DMS53 treated with DMSO at 0.1 percent for 48 hours (cell line): ENCODE measurements around the gene ODAD2.
A peak's percentile ranks its signal among the peaks of the same experiment; 100 is the strongest.
"Not testable (repeated sequence)": the region's sequence is repeated elsewhere in the genome, so short reads cannot be mapped to it uniquely, and the experiment has no call there.

Experiments used
- DNase-seq: peaks from one replicate; lab custom pipeline; 2025; ENCODE audit not compliant: unreplicated experiment; lab: John Stamatoyannopoulos, UW

Gene ODAD2

DNA sequence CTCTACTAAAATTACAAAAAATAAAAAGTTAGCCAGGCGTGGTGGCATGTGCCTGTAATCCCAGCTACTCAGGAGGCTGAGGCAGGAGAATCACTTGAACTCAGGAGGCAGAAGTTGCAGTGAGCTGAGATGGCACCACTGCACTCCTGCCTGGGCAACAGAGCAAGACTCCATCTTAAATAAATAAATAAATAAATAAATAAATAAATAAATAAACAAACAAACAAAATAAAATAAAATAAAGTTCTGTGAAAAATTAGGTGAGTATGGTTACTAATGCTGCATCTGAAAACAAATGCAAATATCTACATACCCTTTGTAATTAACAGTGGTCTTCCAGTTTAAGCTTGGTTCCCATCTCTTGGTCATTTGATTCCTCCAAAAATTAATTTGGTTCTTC is 28.1 kb downstream of the ODAD2 start:
- not testable (repeated sequence) for DNase-seq

- not testable (repeated sequence) for DNase-seq
Observed at GRCh38 chr10:27969931-27970330, 28.9 kb downstream of the ODAD2 start.

- DNase-seq = no peak
Observed at GRCh38 chr10:27959093-27959715, 39.7 kb downstream of the ODAD2 start.

GRCh38 chr10:27958383-27958782 is 40.5 kb downstream of the ODAD2 start:
- not testable (repeated sequence) for DNase-seq

- DNase-seq = no peak
Observed at GRCh38 chr10:27950242-27950564, 48.7 kb downstream of the ODAD2 start.

DNA sequence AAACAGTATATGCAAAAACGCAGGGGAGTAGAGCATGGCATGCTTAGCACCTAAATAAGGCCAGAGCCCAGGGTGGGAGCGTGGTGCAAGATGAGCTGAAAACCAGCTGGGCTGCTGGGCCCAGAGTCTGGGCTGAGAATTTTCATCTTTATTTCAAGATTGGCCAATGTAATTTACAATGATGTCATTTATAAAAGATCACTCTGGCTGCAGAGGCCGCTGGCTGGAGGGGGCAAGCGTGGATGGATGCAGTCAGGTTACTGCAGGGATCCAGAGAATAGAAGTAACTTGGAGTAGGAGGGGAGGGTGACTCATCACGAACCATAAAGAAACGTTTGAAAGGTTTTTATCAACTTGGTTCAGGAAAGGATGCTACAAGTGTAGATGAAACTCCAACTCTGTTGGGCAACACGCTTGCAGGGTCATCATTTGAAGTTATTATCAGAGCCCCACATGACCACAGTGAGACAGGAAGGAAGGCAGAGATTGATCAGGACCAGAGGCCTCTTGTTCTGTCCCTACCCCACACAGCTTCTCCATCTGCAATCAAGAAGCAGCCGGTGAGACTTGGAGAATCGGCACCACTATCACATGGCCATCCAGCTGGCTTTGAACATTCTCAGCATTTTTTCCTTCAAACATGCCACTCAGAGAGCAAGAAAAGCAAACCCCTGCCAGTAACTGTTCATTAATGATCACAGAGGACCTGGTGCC is 49.2 kb downstream of the ODAD2 start:
- DNase-seq = no peak

GRCh38 chr10:27948186-27948585 is 50.7 kb downstream of the ODAD2 start:
- no peak for DNase-seq

- no peak for DNase-seq
Observed at GRCh38 chr10:27947540-27947939, 51.3 kb downstream of the ODAD2 start.

- DNase-seq = no peak
Observed at GRCh38 chr10:27944005-27944404, 54.9 kb downstream of the ODAD2 start.

DNA sequence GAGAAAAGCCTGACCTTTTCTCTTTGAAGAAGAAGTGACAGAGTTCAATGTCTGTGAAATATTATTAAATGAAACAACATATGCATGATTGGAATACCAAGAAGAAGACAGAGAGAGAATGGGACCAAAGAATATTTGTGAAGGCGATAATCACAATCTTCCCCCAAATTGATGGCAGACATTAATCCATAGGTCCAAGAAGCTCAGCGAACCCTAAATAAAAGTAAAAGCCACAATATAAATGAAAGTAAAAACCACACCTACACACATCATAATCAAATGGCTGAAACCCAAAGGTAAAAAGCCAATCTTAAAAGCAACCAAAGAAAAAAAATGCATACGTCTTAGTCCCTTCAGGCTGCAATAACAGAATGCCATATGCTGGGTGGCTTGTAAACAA is 84.0 kb downstream of the ODAD2 start:
- no peak for DNase-seq

DNA sequence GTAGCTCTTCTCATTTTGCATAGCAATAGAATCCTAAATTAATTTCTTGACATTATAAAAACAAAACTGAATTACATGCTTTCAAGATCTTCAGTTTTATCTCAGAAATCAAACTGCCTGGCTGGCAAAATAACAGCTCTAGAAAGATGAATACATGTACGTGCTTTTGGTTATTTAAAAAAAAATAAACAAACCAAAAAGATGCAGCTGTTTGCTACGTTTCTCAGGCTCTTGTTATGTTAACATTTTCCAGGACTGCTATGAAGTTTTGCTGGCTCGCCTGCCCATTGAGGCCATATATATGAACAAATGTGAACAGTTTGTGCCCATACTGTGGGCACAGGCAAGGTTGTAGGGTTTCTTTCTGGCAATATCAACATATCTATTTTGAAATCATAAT is 86.6 kb downstream of the ODAD2 start:
- no peak for DNase-seq

DNA sequence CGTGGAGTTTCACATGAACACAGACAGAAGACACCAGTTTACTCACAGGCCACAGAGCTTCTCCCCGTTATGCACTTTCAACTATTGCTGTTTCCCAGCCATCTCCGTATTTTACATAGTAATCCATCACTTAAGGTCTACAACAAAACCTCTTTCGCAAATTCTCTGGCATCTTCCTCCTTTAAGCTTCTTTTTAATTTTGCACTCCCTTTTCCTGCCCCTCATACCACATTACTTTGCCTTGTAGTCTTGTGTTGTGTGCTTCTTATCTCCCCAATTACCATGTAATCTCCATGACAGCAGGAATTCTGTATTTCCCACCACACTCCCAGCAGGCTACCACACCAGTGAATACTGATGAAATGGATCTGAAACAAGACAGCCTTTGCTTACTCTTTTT is 87.3 kb downstream of the ODAD2 start:
- DNase-seq = no peak

DNA sequence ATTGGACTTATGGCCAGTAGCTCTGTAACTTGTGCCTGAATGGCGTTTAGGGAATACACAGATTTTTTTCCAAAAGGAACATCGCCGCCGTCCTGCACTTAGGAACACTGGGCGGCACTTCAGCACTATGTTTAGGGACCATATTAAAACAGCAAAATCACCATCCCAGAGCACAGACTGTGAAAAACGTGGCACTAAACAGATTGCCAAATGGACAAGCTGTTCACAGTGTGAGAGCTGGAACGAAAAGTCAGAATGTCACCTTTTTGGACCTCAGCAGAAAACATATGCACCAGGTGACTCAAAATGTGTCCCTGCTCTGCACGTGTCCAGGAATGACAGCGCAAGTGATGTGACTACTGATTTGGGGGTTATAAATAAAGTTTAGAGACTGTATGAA is 87.9 kb downstream of the ODAD2 start:
- DNase-seq = no peak

DNA sequence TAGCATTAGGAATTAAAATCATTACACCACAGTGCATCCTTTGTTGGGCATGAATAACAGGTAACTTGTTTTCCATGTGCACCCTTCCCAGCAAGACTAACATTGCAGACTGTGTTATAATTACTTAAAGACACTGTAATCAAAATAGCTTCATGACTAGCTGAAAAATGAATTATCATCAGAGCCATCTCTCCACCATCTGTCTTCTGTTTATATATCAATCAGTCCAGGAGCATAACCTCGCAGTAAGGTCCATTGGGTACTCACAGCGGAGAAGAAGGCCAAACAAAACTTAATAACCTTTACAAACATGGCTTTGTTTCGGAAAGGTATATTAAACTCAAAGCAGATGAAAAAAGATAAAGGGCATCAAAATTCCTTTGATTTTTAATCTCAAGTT is 90.6 kb downstream of the ODAD2 start:
- peak; percentile 53 for DNase-seq

- peak; percentile 44 for DNase-seq
Observed at GRCh38 chr10:27899485-27899884, 99.4 kb downstream of the ODAD2 start.

- no peak for DNase-seq
Observed at GRCh38 chr10:27899058-27899457, 99.8 kb downstream of the ODAD2 start.

DNA sequence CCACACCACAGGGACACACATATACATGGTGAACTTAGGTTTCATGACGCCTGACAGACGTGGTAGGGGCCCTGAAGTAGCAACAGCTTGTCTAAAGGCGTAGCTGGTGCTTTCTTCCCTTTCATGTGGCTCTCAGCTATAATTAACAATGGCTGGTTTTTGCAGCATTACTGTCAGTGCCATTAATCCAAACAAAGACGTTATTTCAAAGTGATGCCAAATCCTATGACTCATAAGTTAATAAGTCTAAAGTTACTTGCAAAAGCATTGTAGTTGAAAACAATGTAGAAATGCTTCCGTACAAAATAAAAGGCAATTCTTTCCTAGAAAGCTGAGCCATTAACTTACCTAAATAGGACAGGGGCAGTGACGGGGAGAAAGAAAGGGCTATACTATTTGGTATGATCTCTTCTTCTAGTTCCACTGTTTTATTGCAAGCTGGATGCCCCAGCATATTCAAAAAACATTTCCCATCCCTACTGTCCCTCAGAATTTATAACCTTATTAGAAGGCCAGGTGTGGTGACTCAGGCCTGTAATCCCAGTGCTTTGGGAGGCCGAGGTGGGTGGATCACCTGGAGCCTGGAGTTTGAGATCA is 105.4 kb downstream of the ODAD2 start:
- DNase-seq = no peak

GRCh38 chr10:27890971-27891370 is 107.9 kb downstream of the ODAD2 start:
- peak; percentile 40 for DNase-seq

DNA sequence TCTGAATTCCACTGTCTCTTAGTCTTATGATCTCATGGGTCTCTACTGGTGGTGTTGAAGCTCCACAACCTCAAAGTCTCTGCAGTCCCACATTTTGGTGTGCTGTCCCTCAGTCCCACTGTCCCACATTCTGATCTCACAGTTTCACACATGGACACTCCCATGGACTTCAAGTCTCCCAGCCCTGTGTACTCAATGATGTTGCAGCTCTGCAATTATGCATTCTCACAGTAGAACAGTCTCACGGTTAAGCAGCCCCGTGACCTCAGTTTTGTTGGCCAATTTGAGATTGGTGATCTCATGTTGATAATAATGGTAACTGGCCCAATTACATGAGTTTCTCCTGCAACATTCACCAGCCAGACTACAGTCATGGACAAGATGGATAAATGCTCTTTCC is 109.4 kb downstream of the ODAD2 start:
- DNase-seq = no peak

- no peak for DNase-seq
Observed at GRCh38 chr10:27884185-27884641, 114.7 kb downstream of the ODAD2 start.

DNA sequence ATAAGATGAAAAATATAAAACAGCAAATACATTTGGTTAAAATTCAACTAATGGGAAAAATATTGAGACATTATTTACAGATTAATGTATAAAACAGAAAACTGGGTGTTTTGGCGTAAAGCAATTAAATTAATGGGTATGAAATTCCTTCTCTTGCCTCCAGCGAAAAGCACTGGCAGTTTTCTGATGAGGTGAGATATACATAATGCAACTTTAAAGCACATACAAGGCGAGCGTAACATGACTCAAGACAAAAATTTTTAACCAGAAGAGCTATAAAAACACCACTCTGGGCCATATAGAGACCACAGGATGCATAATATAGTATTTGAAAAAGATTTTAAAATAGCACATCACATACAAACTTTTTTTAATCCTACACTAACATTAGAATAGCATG is 120.6 kb downstream of the ODAD2 start:
- DNase-seq = no peak

DNA sequence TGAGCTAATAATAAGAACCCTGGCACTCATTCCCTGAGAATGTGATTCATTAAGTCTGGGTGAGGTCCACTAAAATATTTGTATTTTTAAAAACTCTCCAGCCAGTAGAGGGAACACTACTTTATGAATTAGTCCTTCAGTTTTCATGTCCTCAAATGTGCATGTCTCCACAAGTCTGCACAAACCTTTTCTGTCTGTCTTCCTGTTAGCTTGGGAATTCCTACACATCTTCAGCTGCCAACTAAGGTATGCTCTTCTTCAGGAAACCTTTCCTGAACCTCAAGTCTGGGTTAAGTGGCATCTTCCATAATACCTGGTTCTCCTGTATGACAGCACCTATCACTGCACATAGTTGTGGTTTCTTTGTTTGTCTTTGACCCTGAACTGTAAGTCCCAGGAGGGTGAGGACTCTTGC is 133.7 kb downstream of the ODAD2 start:
- no peak for DNase-seq

DNA sequence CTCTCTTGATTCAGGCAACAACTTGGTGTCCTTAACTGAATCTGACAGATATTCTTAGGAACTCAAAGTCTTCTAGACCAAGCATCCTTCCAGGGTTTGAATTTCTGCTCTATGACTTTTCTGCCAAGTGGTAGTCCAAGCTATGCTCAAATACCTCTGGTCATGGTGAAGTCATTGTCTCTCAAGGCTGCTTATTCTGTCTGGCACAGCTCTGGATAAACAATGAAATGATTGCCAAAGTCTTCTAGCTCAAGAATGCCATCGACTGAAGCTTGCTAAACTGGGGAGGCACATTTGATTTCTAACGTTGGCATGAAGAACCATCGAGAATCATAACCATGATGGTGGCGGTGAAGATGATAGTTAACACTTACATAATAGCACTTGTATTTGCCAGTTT is 137.1 kb downstream of the ODAD2 start:
- DNase-seq = no peak
